Measurements from ENCODE around the gene CFDP1.
"Not testable (repeated sequence)": the region's sequence is repeated elsewhere in the genome, so short reads cannot be mapped to it uniquely, and the experiment has no call there.

Gene CFDP1

DNA sequence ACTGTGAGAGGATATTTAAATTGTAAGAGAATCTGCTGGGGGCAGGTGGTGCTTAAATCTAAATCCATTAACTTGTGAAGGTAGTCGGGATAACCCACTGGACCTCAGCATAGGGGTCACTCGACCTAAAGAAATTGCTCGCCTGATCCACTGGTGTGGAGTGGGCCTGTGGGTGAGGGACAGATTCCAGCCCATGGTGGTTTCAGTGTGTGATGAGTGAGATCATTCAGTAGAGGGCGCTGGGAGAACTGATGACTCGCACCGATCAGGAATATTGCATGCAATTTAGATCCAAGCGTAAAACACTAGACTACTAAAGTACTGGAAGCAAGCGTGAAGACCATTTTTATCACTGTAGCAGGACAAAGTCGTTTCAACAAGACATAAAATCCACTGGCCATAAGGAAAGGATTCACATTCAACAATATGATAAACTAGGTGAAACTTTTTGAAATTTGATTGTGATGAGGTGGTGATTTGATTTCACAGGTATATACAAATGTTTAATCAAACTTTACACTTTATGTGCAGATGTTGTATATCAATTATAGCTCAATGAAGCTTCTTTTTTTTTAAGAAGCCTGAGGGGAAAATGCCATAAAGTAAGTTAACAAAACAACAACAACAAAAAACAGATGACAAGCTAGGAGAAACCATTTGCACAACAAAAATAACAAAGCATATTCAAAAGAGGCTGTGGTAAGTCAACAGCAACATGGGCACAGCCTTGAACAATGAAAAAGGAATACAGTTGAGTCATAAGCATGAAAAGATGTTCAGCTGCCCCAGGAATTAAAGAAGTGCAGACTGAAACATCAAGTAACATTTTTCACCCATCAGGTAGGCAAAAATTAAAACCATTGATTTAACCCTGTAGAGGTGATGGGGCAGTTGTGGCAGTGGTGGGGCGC lies 38.7 kb upstream of the CFDP1 start:
- Histone ChIP-seq H3K9me3 (ENCODE audit: control insufficient read depth, low read depth, low read length) (no peaks in the 10 kb centered on the region), H3K9ac (ENCODE audit: low read length) (no peak overlapping the region), H3K27me3 (ENCODE audit: control insufficient read depth, insufficient read depth, low read length) (no peaks in the 10 kb centered on the region), H3K4me1 (ENCODE audit: control insufficient read depth, low read depth, low read length) (peaks cover 13% of the 10 kb centered on the region), H3K36me3 (ENCODE audit: control insufficient read depth, low read depth, low read length) (no peaks in the 10 kb centered on the region), H3K27ac (ENCODE audit: low read length) (no peak overlapping the region), H3K4me3 (ENCODE audit: low read length) (peak overlapping the region; percentile 23)

DNA sequence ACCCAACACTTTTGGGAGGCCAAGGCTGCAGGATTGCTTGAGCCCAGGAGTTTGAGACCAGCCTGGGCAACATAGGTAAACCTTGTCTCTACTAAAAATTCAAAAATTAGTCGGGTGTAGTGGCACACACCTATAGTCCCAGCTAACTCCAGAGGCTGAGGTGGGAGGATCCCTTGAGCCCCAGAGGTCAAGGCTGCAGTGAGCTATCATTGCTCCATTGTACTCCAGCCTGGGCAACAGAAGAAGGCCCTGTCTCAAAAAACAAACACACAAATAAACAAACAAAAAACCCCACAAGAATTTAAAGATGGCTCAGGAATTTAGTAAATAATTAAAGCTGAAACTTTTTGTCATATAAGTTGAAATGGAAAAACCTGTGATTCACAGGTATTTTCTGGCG lies 33.5 kb upstream of the CFDP1 start:
- Histone ChIP-seq H3K27ac (ENCODE audit: low read length) (no peak overlapping the region), H3K4me3 (ENCODE audit: low read length) (no peak overlapping the region), H3K4me1 (ENCODE audit: control insufficient read depth, low read depth, low read length) (peaks cover 4% of the 10 kb centered on the region), H3K9ac (ENCODE audit: low read length) (no peak overlapping the region), H3K9me3 (ENCODE audit: control insufficient read depth, low read depth, low read length) (no peaks in the 10 kb centered on the region), H3K27me3 (ENCODE audit: control insufficient read depth, insufficient read depth, low read length) (no peaks in the 10 kb centered on the region), H3K36me3 (ENCODE audit: control insufficient read depth, low read depth, low read length) (no peaks in the 10 kb centered on the region)

DNA sequence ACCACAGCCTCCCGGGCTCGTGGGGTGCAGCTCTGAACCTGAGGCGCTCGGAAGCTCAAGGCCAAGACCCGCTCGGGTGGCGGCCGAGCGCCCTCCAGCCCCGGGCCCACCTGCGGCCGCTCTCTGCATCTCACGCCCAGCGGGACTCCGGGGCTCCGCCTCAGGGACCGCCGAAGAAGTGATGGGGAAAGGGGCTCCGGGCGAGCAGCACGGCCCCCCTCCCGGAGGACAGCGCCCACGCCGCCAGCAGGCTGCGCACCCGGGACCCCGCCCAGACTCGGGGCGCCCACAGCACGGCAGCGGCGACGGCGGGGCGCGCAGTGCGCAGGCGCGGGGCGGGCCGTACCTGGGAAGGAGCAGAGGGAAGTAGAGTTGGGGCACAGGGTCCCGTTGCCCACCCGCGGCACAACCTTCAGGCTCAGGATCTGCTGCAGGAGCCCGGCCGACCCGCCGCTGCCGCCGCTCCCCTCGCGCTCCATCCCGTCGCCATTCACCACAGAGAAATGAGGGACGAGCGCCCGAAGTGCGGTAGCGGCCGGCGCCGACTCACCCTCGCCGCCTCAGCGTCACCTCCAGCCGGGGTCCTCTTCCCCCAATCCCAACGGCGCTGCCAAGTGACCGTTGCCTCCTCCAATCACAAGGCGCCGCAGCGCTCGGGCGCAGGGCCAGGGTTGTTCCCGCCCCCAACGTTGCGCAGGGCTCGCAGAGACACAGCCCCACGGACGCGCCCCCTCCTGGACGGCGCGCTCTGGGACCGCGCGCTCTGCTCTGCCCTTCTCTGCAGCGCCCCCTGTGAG lies 31.0 kb upstream of the CFDP1 start, which contains the start of gene TMEM170A:
Gene TMEM170A, minus strand, starts transcription at position 568 of the 797 bp plus-strand sequence. Its CDS starts 89 bp downstream, at position 479.
- no peaks in the 10 kb centered on the region for H3K27me3 ChIP-seq (ENCODE audit: control insufficient read depth, insufficient read depth, low read length)
- H3K27ac ChIP-seq (ENCODE audit: low read length): no peak within 1 kb of the TSS
- H3K9ac ChIP-seq (ENCODE audit: low read length): peak within 1 kb of the TSS; percentile 77
- H3K4me3 ChIP-seq (ENCODE audit: low read length): peak within 1 kb of the TSS; percentile 84
- no peaks in the 10 kb centered on the region for H3K36me3 ChIP-seq (ENCODE audit: control insufficient read depth, low read depth, low read length)
- H3K9me3 ChIP-seq (ENCODE audit: control insufficient read depth, low read depth, low read length): no peaks in the 10 kb centered on the region
- H3K4me1 ChIP-seq (ENCODE audit: control insufficient read depth, low read depth, low read length): peaks cover 6% of the 10 kb centered on the region

DNA sequence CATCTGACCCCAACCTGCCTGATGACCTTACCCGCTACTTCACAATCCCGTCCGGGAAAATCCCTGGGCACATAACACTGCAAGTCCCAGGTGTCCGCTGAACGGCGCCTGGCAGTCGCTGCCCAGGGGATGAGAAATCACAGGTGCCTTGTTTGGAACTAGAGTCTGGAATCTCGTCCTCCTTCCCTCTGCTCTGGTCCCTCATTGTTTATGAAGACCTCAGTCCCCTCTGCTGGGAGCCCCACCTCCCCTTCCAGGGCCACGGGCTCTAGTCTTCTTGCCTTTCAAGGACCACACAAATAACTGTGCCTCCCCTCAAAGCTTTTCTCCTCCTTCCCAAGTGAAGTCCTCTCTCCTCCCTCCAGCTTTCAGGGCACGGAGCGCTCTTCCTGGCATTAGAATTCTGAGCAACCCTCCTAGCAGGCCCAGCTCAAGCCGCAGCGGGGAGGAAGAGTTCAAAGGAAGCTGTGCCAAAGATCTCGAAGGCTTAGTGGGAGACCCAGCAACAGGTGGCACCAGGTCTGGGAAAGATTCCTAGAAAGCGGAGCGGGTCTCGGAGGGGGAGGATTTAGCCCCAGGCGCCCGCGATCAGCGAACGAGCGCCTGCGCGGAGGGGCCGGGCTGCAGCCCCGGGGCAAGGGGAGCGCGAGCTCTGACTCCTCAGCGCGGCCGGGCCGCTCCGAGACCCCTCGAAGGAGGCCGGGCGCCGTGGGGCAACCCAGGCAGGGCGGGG lies 30.3 kb upstream of the CFDP1 start:
- H3K36me3 ChIP-seq (ENCODE audit: control insufficient read depth, low read depth, low read length); H3K27ac ChIP-seq (ENCODE audit: low read length); H3K27me3 ChIP-seq (ENCODE audit: control insufficient read depth, insufficient read depth, low read length); H3K9me3 ChIP-seq (ENCODE audit: control insufficient read depth, low read depth, low read length); H3K4me1 ChIP-seq (ENCODE audit: control insufficient read depth, low read depth, low read length): not testable (repeated sequence)
- Histone ChIP-seq H3K9ac (ENCODE audit: low read length) (peak overlapping the region; percentile 77), H3K4me3 (ENCODE audit: low read length) (peak overlapping the region; percentile 84)

DNA sequence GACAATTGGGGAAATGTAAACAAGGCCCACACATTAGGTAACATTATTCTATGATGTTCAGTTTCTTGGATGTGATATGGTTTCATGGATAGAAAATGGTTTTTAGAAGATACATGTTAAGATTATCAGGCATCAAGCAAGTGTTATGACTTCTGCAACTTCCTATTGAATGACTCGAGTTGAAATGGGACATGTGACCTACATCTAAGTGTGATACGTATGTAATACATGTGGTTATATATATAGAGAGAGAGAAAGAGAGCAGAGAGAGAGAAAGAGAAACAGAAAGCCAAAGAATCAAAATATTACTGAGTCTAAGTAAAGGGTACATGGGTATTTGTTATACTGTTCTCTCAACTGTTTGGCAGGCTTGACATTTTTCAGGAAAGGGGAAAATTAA lies 29.5 kb upstream of the CFDP1 start:
- no peak overlapping the region for H3K9ac ChIP-seq (ENCODE audit: low read length)

DNA sequence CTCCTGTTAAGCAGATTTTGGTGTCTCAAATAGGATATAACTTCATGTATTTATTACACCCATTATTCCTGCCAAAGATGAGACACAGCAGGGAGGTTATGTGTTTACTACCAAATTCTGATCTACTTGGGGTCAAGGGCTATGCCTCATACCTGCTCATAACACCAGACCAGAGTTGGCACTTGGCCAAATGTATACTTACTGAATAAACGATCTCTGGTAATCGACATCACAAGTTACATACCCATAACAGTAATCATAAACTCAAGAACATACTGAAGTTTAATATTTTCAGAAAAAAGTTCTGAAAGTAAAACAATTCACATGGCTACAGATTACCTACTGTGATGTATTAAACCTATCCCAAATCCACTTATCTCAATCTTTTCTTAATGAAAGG lies 28.3 kb upstream of the CFDP1 start:
- no peak overlapping the region for H3K27ac ChIP-seq (ENCODE audit: low read length)

More for the DNA sequence above, 29.5 kb upstream of the CFDP1 start:
- Histone ChIP-seq H3K4me3 (ENCODE audit: low read length) (peak overlapping the region; percentile 84), H3K9me3 (ENCODE audit: control insufficient read depth, low read depth, low read length) (no peaks in the 10 kb centered on the region), H3K36me3 (ENCODE audit: control insufficient read depth, low read depth, low read length) (no peaks in the 10 kb centered on the region), H3K4me1 (ENCODE audit: control insufficient read depth, low read depth, low read length) (peaks cover 7% of the 10 kb centered on the region), H3K27me3 (ENCODE audit: control insufficient read depth, insufficient read depth, low read length) (no peaks in the 10 kb centered on the region), H3K27ac (ENCODE audit: low read length) (no peak overlapping the region)

DNA sequence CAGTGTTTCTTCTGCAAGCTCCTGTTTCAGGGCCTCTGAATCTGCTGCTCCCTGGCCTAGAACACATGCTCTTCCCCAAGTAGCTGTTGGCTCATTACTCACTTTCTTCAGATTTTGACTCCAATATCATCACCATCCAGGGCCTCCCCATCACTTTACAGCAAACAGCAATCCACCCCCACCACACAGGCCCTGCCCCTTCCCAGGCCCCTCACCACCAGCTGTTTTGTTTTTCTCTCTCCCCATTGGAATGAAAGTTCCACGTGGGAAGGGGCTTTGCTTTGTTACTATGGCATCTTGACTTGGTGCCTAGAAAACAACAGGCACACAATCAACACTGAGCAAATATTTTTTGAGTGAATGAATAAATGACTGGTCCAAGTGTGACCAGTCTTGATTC lies 27.1 kb upstream of the CFDP1 start:
- H3K27me3 ChIP-seq (ENCODE audit: control insufficient read depth, insufficient read depth, low read length): no peaks in the 10 kb centered on the region
- H3K27ac ChIP-seq (ENCODE audit: low read length): no peak overlapping the region
- H3K9ac ChIP-seq (ENCODE audit: low read length): peak overlapping the region; percentile 18
- H3K4me1 ChIP-seq (ENCODE audit: control insufficient read depth, low read depth, low read length): peaks cover 25% of the 10 kb centered on the region
- no peaks in the 10 kb centered on the region for H3K9me3 ChIP-seq (ENCODE audit: control insufficient read depth, low read depth, low read length)
- H3K36me3 ChIP-seq (ENCODE audit: control insufficient read depth, low read depth, low read length): no peaks in the 10 kb centered on the region
- H3K4me3 ChIP-seq (ENCODE audit: low read length): no peak overlapping the region

More for the DNA sequence above, 28.3 kb upstream of the CFDP1 start:
- H3K9ac ChIP-seq (ENCODE audit: low read length): no peak overlapping the region
- H3K27me3 ChIP-seq (ENCODE audit: control insufficient read depth, insufficient read depth, low read length): no peaks in the 10 kb centered on the region
- no peak overlapping the region for H3K4me3 ChIP-seq (ENCODE audit: low read length)
- H3K9me3 ChIP-seq (ENCODE audit: control insufficient read depth, low read depth, low read length): no peaks in the 10 kb centered on the region
- no peaks in the 10 kb centered on the region for H3K36me3 ChIP-seq (ENCODE audit: control insufficient read depth, low read depth, low read length)
- H3K4me1 ChIP-seq (ENCODE audit: control insufficient read depth, low read depth, low read length): peaks cover 19% of the 10 kb centered on the region

DNA sequence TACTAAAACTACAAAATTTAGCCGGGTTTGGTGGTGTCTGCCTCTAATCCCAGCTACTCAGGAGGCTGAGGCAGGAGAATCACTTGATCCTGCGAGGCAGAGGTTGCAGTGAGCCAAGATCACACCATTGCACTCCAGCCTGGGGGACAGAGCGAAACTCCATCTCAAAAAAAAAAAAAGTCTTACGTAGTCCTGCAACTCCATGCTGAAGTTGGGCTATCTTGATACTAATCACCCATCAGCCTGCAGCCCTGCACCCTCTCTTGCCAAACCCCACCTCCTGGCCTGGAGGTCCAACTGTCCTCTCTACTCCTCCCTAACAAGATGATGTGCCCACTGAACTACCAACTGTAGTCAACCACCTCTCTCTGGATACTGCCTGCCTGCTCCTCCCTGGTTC lies 26.4 kb upstream of the CFDP1 start:
- H3K27ac ChIP-seq (ENCODE audit: low read length): no peak overlapping the region
- H3K27me3 ChIP-seq (ENCODE audit: control insufficient read depth, insufficient read depth, low read length): no peaks in the 10 kb centered on the region
- H3K4me1 ChIP-seq (ENCODE audit: control insufficient read depth, low read depth, low read length): peaks cover 25% of the 10 kb centered on the region
- H3K9ac ChIP-seq (ENCODE audit: low read length): no peak overlapping the region
- H3K36me3 ChIP-seq (ENCODE audit: control insufficient read depth, low read depth, low read length): no peaks in the 10 kb centered on the region
- no peaks in the 10 kb centered on the region for H3K9me3 ChIP-seq (ENCODE audit: control insufficient read depth, low read depth, low read length)
- H3K4me3 ChIP-seq (ENCODE audit: low read length): no peak overlapping the region

DNA sequence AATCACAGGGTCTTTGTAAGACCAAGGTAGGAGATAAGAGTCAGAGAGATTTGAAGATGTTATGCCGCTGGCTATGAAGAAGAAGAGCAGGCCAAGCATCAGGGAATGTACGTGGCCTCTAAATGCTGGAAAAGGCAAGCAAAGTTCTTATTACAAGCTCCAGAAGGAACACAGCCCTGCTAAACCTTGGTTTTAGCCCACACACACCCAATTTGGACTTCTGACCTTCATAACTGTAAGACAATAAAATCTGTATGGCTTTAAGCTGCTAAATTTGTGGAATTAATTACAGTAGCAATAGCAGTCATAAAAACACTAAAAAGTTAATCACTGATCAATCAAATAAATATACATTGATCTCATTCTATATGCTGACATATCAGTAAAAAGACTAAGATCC lies 25.1 kb upstream of the CFDP1 start:
- H3K4me1 ChIP-seq (ENCODE audit: control insufficient read depth, low read depth, low read length): peaks cover 28% of the 10 kb centered on the region
- H3K36me3 ChIP-seq (ENCODE audit: control insufficient read depth, low read depth, low read length): no peaks in the 10 kb centered on the region
- H3K27me3 ChIP-seq (ENCODE audit: control insufficient read depth, insufficient read depth, low read length): no peaks in the 10 kb centered on the region
- no peak overlapping the region for H3K9ac ChIP-seq (ENCODE audit: low read length)
- no peaks in the 10 kb centered on the region for H3K9me3 ChIP-seq (ENCODE audit: control insufficient read depth, low read depth, low read length)
- H3K4me3 ChIP-seq (ENCODE audit: low read length): no peak overlapping the region
- H3K27ac ChIP-seq (ENCODE audit: low read length): no peak overlapping the region

DNA sequence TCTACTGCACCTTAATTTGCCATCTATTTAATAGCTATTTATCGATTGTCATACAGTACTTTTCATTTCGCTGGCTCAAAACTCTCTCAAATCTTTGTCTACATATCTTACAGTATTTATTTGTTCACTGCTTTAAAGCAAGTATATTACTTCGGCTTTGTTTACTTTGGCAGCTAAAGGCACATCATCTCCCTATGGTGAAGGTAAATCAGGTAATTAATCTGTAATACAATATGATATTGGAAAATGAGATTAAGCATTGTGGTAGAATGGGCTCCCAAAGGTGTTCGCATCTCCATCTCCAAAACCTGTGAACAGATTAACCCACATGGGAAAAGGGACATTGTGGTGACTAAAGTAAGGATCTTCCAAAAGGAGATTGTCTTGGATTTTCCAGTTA lies 24.7 kb upstream of the CFDP1 start:
- no peak overlapping the region for H3K27ac ChIP-seq (ENCODE audit: low read length)
- H3K36me3 ChIP-seq (ENCODE audit: control insufficient read depth, low read depth, low read length): no peaks in the 10 kb centered on the region
- no peak overlapping the region for H3K4me3 ChIP-seq (ENCODE audit: low read length)
- H3K27me3 ChIP-seq (ENCODE audit: control insufficient read depth, insufficient read depth, low read length): no peaks in the 10 kb centered on the region
- H3K9ac ChIP-seq (ENCODE audit: low read length): no peak overlapping the region
- peaks cover 28% of the 10 kb centered on the region for H3K4me1 ChIP-seq (ENCODE audit: control insufficient read depth, low read depth, low read length)
- no peaks in the 10 kb centered on the region for H3K9me3 ChIP-seq (ENCODE audit: control insufficient read depth, low read depth, low read length)

DNA sequence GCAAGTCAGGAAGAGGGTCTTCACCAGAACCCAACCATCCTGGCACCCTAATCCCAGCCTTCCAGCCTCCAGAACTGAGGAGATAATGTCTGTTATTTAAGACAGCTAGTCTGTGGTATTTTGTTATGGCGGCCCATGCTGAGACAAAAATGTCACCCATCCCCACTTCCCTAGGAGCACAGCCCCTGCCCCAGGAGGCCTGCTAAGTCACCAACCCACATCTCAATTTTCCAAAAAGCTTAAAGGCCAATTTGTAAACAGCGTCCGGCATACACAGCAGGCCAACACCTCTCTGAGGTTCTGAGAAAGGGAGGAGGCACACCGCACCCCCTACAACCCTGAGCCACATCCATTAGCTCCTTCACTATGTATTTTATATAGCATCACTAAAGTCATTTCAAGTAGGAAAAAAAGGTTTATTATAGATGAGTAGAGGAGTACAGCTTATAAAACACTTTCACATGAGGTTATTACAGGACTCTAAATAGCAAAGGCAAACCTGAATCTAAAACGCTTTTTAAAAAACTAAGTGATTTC lies 24.2 kb upstream of the CFDP1 start:
- H3K4me3 ChIP-seq (ENCODE audit: low read length): no peak overlapping the region
- no peak overlapping the region for H3K9ac ChIP-seq (ENCODE audit: low read length)
- H3K4me1 ChIP-seq (ENCODE audit: control insufficient read depth, low read depth, low read length): peaks cover 28% of the 10 kb centered on the region
- no peaks in the 10 kb centered on the region for H3K27me3 ChIP-seq (ENCODE audit: control insufficient read depth, insufficient read depth, low read length)
- H3K27ac ChIP-seq (ENCODE audit: low read length): no peak overlapping the region
- H3K36me3 ChIP-seq (ENCODE audit: control insufficient read depth, low read depth, low read length): no peaks in the 10 kb centered on the region
- H3K9me3 ChIP-seq (ENCODE audit: control insufficient read depth, low read depth, low read length): no peaks in the 10 kb centered on the region
